Measurements from ENCODE around the gene CSNK2B.

Gene CSNK2B

DNA sequence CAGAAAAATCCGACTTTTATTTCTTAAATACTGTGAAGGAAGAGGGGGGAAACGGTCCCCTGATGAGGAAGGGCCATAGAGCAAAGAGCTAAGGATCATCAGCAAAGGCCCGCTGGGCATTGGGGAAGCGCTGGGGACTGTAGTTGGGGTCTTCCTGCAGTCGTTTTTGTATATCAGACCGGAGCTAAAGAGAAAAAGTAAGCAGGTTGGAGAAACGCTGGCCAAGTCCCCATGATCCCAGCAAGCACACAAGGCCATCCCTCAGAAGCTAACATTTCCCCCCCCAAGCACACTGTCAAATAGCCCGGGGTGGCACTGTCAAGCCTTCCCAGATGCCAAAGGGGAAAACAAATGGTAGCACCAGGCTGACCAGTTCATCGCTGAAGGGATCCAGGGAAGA is 26.8 kb upstream of the CSNK2B start:
- DNase-seq = no peak

DNA sequence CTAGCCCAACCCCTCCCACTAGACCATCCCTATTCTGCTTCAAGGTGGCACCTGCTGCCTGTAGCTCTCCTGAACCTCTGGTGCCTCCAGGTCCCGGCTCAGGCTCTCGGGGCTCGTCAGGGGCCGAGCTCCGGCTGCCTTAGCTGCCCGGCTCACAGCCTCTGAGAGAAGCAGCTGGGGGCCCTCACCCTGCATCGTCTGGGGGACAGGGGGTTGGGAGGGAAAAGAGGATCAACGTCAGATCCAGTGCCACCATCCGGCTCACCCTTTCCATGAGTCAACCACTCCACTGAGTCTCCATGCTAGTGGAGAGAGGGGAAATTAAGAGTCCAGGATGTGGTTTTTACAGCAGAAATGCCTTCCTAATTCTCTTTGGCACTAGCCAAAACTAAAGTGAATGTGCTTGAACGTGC is 26.4 kb upstream of the CSNK2B start:
- DNase-seq = peak; percentile 59

DNA sequence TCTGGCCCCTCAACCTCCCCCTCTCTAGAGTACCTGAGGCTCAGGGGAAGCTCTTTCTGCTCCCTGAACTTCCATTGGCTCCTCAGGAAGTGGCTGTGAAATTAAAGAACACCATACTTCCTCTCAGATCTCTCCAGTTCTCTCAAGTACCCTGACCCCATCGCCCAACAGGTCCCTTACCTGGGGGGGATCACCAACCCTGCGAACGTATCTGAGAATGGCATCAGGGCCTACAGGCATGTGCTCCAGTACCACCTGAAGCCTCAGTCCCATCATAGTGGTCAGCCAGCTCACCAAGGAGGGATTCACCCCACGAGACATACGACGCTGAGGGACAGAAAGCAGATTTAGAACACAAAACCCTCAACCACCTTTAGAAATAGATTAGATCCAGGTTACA is 25.3 kb upstream of the CSNK2B start:
- DNase-seq = no peak

DNA sequence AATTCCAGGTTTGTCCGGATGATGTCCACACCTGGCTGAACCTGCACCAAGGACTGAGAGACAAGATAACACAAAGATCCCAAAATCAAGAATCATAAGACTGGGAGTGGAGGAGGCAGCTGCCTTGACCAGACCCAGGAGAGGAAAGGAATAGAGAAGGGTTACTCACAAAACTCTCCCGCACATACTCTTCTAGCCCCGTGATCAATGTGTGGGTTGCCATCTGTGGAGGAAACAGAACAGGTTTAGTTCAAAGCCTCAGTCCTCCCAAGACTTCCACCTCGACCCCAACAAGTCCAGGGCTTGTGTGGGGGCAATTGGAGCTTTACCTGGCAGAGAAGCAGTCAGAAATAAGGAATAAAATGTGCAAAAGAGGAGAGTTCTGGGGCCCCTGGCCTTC is 24.5 kb upstream of the CSNK2B start:
- DNase-seq = no peak

DNA sequence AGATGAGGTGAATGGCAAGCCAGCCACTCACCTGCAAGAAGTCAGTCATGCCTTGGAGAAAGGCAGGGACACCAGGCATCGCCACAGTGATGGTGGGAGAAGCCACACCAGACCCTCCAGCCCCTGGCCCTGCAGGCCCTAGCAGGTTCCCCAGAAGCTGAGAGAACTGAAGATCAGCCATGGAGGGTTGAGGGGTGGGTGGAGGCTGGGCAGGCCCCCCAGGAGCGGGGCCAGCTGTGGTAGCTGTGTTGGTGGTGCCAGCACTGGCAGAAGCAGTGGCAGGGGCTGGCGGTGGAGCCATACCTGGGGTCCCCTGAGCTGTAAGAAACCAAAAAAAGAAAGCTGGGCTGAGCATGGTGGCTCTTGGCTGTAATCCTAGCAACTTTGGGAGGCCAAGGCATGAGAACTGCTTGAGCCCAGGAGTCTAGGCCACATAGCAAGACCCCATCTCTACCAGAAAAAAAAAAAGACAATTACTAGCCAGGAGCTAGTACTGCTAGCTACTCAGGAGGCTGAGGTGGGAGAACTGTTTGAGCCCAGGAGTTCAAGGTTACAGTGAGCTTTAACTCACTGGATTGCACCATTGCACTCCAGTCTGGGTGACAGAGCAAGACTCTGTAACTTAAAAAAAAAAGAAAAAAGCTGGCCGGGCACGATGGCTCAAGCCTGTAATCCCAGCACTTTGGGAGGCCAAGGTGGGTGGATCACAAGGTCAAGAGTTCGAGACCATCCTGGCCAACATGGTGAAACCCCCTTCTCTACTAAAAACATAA is 22.9 kb upstream of the CSNK2B start:
- DNase-seq = no peak

DNA sequence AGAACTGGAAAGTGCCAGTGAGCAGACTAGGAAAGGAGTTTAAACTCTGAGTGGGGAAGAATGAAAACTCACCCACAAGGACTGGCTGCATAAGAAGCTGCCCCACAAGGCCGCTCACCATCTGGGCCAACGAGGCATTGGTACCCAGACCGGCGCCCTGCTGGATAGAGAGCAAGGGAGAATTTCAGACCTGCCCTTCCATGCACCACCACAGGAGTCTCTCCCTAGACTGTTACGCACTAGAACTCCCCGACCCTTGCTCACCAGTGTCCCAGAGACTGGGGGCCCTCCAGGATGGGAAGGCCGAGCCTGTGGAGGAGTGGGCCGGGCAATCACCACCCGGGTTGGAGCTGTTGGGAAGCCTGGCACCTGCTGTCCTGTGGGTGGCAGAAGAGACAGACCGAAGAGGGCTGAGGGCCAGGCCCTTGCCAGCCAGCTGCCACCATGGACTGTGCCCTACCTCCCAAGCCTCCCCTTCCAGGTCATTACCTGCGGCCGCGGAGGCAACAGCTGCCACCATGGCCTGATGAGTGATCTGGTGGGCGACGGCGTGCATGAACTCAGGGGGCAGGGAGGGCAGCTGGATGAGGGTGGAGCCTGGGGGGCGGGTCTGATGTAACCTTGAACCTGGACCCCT is 21.9 kb upstream of the CSNK2B start:
- no peak for DNase-seq

DNA sequence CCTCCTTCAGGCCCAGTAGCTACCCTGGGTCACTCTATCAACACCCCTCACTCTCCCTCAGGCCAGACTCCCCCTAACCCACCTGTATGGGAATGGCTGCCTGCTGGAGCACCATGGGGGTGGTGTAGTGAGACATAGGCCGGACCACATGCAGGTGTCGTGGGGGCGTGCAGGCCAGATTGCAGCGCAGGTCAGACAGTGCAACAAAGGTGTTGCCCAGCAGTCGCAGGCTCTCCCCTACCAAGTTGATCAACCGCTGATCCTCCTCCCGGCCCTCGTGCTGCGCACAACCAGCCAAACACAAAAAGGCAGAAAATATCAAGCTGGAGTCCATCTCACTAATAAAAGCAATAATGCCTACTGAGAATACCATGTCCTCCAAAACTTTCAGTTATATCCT is 20.6 kb upstream of the CSNK2B start:
- DNase-seq = no peak

DNA sequence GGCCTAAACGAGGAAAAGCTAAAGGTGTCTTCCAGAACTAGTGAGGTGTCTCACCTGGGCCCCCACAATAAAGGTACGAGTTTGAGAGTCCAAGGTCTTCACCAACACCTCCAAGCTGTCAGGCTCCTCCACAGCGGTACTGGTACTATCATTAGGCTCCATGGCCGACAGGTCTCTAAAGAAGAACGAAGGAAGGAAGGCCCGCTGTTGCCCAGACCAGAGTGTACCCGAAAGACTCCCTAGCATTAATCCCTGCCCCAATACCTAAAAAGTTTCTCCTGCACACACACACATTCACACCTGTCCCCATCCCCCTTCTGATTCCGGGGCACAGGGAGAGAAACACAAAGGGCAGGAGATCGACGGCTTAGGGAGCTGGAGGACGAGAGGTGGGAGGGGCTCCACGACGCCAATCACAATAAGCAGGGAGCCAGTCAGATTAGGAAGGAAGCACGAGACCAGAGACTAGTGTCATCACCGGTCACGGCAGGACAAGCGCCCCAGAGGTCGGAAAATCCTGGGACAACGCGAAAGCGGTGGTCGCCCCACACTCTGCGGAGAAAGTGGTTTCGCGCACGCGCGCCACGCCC is 14.2 kb upstream of the CSNK2B start:
- no peak for DNase-seq

DNA sequence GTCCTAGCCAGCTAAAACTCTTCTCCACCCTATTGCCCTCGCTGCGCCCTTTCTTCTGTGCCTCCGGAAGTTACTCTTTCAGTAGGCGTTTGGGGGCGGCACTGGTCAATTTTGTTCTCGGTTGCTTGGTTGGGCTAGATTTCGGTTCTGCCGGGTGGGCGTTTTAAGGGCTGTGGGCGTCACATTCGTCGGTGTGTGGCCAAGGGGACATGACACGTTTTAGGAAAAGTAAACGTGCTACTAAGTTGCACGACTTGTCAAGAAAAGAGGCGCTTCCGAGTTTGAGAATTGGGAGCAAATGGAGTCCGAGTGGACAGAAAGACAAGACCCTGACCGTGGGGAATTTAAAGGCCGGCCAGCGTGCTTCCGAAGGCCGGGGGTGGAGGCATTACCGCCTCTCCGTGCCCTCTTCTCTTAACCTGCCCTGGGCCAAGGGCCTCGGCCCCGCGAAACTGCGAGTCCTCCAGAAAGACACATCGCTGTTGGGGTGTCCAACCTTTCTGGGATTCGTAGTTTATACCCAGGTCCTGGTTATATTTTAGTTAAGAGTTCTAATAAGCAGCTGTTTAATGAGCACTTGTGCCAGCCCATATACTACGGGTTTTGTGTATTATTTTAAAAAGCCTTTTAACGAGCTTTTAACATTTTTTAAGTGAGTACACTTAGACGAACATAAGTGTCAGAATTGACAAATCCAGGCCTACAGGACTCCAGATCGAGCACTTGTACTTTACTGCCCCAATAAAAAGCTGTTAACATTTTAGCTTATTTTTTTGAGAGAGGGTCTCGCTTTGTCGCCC is 12.8 kb upstream of the CSNK2B start:
- no peak for DNase-seq

DNA sequence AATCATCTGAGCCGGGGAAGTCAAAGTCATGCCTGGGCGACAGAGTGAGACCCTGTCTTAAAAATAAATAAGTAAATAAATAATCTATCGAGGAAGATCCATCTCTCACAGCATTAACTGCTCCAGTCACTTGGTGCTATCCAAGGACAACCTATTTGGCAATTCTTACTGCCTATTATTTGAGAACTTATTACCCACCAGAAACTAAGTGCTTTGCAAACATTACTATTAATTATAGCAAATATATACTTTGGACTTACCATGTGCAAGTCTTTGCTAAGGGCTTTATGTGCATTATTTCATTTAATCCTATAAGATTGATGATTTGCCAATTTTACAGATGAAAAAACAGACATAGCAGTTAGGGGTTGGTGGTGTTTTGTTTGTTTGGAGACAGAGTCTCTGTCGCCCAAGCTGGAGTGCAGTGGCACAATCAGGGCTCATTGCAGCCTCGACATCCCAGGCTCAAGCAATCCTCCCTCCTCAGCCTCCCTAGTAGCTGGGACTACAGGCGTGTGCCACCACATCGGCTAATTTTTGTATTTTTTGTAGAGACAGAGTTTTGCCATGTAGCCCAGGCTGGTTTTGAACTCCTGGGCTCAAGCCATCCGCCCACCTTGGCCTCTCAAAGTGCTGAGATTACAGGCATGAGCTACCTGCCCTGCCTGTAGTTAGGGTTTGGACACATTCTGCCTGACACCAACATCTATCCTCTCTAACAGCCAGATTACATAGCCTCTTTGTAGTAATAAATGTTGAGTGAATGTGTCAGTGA is 11.1 kb upstream of the CSNK2B start:
- no peak for DNase-seq

DNA sequence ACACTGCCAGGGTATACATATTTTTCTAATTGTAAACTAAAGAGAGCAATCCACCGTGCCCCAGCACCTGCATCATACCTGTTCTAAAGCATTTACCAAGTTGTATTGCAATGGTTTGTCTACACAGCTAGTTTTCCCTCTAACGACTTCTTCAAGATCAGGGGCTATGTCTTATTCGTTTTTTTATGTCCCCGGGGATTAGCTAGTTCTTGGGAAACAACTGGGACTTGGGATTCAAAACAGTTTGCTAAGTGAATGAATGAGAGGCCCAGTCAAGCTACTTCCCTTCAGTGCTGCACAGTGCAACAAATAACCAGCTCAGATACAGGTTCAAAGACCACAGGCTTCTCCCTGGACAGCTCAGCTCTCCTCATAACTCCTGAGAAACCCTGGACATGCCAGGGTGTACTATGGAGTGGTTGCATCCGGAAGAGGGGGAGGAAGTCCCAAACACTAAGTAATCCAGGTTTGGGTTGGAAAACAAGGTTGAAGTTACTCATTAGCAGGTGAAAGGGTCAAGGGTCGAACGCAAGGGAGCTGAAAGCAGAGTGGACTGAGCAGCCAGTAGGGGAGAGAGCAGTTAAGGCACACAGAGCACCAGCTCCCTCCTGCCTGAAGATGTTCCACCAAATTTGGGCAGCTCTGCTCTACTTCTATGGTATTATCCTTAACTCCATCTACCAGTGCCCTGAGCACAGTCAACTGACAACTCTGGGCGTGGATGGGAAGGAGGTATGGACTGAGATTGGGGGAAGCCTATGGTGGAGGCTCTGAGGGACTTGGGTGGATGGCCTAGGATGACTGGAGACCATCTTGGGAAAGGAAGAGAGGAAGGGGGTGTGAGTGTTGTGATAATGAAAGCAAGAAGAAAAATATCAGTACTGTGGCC is 10.3 kb upstream of the CSNK2B start, which contains the start of gene APOM:
TSS of gene APOM (plus strand) at position 546 of the 889 bp plus-strand sequence. CDS start at position 619, 73 bp downstream.
- DNase-seq = no peak

DNA sequence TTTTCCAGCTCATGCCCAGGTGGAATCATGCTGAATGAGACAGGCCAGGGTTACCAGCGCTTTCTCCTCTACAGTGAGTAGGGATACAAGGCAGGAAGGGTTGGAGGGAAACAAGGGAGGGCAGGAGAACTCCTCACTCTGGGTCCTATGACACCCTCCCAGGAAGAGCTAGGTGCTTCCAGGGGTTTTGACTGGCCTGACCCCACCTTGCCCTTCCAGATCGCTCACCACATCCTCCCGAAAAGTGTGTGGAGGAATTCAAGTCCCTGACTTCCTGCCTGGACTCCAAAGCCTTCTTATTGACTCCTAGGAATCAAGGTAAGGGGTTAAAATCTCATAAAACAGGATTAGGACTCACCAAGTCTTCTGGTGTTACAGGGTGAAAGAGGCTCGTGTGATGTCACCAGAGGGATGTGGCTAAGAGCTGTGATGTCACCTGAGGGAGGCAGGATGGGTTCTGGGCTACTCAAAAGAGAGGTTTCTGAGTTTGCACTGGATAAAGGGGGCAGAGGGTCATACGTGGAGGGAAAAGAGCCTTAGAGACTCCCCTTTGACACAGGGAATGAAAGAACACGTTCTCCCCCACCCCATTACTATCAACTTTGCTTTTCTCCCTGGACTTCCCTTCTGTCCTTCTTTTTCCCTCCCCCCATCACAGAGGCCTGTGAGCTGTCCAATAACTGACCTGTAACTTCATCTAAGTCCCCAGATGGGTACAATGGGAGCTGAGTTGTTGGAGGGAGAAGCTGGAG is 8.3 kb upstream of the CSNK2B start:
- no peak for DNase-seq

DNA sequence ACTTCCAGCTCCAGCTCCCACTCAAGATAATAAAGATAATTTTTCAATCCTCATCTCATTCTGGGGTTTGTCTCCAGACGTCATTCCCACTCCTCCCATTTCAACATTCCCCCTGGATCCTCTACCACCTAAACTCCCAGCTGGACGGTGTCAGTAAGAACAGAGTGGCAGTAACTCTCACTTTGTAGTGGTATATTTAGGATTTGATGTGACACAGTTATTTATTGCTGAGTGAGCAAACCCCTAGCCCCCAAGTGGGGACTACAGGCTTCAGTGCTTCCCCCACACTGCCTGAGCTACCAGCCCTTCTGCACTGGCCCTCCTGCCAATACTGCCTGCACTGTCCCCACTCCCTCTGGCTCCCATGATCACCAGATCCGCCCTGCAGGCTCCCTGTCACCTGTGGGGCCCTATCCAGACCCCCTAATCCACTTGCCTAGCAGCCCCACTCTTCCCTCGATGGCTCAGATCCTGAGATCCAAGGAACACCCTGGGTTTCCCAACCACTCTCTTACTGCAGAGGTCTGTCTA is 7.7 kb upstream of the CSNK2B start:
- DNase-seq = no peak

DNA sequence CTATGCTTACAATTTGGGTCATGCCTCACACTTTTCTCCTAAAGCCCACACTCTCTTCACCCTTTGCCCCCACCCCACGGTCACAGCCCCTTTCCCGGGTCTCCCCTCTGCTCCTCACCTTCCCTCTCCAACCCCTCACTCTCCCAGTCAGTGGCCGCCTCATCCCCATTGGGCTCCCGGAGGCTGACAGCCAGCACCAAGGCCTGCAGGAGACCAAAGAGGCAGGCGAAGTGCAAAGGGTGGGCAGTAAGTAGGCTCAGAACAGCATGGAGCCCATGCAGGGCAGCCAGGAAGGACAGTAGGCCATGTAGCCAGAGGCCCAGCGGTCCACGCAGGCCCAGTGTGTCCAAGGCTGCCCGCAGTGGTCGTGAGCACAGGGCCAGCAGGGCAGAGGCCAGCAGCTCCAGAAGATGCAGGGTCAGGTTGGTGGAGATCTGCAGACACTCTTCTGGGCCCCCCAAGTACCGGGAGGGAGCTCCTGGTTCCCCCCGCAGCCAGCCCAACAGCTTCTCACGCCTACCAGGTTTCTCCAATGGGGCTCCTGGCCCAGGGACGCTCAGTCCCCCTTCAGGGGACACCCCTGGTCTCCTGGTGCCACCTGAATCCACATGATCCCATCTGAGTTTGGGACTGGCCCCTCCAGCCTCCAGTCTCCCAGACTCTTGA is 6.8 kb upstream of the CSNK2B start:
- DNase-seq = no peak

DNA sequence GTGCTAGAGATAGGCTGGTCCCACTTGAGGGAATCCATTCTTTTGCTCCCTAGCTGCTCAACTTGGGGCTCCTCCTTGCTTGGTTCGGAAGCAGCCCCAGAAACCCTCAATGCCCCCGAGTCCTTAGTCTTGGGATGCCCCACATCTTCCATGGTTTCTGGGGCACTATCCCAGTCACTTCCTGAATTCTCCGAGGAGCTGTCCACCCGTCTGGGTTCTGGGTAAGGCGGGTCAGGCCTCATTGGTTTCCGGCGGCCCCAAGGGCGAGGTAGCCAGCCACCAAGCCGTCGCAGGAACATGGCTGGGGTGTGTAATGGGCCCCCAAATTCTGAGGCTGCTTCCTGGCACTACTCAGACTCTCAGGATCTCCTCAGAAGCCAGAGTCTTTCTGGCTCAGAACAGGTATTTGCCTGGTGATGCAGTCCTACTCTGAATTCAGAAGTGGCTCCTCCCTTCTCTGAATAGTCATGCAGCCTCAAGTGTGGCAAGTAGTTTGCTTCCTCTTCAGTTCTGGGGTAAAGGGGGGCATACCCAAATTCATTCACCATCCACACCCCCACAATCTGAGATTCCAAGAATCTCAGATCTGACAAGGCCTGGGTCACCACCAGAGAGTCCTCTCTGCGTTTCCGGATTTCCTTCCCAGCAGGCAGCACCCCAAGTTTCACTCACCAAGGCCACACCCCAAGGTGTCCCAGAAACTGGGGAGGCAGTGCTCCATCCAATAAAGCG is 6.1 kb upstream of the CSNK2B start:
- DNase-seq = no peak

DNA sequence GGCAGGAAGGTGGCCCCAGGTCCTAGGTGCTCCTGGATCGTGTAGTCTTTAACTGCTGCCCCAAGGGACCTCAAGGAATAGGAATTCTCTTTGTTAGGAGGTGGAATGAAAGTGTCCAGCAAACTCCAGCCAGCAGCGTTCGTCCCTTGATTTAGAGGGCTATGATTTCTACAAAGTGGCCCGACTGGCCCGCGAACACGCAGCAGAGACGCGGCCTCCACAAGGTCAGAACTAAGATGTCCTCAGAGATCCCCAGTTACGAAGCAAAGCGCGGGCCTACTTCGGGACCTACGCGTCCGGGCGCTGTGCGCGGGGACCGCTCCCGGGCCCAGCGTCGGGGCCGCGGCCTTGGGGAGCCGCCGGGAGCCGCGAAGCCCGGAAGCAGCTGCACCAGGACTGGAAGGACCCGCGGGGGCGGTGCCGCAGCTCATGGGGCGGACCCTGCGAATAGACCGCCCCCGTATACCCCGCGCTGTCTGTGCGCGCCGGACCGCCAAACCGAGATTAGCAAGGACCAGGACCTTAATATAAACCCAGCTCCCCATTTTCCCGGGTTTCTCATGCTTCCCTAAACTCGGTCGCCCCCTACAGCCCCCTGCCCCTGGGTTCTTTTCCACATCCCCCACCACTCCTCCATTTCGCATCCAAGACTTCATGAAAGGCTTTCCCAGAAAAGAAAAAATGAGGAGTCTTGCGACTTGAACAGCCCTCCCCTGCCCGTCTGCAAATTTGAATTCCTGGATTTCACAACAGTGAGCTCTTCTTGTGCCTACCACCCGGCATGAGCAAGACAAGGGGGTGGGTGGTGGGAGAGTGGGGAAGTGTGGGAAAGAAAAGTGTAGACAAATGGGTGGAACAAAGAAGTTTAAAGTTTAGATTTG is 5.3 kb upstream of the CSNK2B start, which contains the start of gene C6orf47:
TSS of gene C6orf47 (minus strand) at position 398 of the 881 bp plus-strand sequence. CDS start 831 bp downstream, outside the sequence.
- DNase-seq = peak; percentile 78

DNA sequence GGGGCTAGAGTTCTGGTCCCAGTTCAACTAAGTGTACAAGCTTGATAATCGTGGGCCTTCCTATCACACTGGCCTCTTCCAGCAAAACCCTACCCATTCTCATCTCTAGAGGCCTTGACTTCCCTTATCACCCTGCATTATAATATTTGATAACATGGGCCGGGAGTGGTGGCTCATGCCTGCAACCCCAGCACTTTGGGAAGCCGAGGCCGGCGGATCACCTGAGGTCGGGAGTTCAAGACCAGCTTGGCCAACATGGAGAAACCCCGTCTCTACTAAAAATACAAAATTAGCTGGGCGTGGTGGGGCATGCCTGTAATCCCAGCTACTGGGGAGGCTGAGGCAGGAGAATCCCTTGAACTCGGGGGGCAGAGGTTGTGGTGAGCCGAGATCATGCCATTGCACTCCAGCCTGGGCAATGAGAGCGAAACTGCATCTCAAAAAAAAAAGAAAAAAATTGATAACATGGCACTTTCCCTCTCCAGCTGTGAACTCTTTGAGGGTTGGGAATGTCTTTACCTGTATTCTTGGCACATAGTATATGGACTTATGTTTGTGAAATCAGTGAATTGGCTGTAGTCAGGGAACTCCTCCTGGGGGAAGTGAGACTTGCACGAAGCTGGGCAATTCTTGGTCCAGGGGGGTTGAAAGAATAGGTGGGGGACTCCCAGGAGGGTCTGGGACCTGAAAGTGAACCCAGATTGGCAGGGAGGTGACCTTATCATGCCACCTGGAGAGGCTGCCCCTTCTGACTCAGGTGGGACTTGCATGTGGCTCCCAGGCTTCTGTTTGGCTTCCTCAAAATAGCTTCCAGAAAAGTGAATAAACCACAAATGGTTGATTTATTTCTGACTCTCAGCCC is 4.4 kb upstream of the CSNK2B start:
- no peak for DNase-seq
